NCI-H146 treated with DMSO at 0.1 percent for 48 hours (cell line): ENCODE results near the gene CDH22.

ENCODE experiments used
- DNase-seq: peaks from one replicate; lab custom pipeline; 2025; ENCODE audit not compliant: unreplicated experiment; lab: John Stamatoyannopoulos, UW

The CDH22 gene, protein sequence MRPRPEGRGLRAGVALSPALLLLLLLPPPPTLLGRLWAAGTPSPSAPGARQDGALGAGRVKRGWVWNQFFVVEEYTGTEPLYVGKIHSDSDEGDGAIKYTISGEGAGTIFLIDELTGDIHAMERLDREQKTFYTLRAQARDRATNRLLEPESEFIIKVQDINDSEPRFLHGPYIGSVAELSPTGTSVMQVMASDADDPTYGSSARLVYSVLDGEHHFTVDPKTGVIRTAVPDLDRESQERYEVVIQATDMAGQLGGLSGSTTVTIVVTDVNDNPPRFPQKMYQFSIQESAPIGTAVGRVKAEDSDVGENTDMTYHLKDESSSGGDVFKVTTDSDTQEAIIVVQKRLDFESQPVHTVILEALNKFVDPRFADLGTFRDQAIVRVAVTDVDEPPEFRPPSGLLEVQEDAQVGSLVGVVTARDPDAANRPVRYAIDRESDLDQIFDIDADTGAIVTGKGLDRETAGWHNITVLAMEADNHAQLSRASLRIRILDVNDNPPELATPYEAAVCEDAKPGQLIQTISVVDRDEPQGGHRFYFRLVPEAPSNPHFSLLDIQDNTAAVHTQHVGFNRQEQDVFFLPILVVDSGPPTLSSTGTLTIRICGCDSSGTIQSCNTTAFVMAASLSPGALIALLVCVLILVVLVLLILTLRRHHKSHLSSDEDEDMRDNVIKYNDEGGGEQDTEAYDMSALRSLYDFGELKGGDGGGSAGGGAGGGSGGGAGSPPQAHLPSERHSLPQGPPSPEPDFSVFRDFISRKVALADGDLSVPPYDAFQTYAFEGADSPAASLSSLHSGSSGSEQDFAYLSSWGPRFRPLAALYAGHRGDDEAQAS

DNA sequence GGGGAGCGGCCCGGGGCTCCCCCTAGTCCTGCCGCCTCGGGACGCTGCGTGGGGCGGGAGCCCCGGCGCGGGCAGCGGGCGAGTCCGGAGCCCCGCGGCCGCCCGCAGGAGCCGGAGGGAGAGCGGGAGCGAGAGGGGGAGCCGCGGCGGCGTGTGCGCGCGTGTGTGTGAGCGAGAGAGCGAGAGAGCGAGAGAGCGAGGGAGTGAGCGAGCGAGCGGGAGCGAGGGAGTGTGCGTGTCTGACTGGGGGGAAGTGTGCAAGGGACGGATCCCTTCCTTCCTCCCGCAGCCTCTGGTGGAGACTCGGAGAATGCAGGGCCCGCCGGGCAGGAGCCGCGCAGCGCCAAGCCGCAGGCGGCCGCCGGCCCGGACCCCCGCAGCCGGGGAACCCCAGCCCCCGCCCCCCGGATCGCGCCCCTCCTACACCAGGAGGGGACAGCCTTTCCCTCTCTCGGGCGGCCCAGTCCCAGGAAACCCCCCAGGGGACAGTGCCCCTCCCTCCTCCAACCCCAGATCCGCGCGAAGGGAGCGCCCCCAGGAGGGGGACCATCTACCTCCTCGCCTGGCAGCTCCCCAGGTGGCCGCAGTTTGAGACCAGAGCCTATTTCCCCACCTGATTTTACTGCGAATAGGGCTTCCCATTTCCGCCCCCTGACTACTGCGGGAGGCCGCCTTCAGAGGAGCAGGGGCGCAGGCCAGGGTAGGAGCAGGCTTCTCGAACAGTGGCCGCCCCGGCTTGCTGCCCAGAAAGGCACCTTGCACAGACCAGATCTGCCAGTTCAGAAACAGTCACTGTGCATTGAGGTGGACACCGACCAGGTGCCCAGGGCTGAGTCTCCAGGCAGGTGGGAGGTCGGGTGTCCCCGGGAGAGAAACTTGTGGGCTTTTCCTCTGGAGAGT, at the start of gene CDH22:
Gene CDH22, minus strand, starts transcription at position 241 of the 900 bp plus-strand sequence. CDS start 57,204 bp downstream, outside the sequence.
- peak; percentile 47 for DNase-seq

DNA sequence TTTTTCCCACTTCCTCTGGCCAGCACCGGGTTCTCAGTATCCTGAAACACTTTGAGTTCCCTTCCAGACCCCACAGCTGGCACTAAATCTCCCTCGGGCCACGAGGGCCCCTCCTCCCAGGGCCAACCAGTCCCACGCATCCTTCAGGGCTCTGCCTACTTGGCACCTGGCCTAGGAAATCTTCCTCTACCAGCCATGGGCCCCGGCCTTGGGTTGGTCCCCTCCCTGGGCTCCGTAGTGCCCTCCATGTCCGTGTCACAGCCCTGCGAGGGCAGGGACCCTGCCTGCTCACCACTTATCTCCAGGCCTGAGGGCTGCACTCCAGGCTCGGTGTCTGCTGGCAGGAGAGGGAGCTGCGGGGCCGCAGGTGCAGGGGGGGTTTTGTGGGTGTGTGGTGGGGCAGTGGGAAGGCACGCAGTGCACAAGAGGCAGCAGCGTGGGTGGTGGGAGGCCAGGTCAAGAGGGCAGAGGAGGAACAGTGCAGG, 48.8 kb upstream of the CDH22 start:
- no peak for DNase-seq

DNA sequence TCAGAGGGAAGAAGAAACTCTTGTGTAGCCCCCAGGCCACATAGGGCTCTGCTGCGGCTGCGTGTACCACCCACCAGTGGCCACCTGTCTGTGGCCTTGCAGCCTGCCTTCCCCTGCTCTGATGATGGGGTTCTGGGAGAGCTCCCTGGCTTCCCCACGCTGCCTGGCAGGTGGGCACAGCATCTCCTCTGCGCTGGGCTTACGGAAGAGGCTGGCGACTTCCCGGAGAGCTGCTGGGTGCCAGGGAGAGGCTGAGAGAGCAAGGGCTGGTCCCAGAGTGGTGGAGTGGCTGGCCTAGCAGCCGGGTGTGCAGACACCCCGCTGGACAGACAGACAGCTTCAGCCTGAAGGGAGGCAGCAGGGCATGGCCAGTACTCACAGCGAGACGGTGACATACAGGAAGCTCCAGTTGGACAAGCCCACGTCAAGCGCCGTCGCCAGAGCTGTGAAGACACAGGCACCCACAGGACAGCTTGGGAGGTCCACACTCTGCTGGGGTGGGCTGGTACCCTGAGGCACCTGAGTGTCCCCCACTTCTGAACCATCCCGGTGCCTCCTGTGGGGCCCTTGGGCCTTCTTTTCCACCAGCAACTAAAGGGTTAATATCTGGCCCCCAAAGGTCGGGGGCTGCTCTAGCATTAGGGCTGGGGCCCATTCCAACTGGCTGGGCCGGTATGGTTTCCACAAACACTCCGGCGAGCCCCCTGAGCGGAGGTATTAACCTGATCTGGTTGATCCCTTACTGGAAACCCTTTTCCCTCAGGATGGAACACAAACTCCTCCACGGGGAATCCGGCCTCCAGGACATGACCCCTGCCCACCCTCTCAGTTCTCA, 48.1 kb upstream of the CDH22 start:
- no peak for DNase-seq

DNA sequence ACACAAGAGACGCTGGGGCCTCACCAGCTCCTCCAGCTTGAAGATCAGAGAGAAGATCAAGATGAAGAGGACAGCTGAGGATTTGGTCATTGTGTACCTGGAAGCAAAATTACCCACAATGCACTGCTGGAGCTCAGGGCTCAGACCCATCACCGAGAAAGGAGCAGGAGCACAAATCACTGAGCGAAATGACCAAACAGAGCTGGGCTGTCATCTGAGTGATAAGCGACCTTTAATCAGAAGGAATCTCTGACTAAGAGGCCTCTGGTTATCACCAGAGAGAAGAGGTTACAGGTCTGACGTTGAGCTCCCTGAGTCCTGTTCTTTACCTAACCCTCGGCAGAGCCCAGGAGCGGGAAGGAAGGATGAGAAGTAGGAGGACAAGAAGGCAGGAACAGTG, 47.5 kb upstream of the CDH22 start:
- no peak for DNase-seq

DNA sequence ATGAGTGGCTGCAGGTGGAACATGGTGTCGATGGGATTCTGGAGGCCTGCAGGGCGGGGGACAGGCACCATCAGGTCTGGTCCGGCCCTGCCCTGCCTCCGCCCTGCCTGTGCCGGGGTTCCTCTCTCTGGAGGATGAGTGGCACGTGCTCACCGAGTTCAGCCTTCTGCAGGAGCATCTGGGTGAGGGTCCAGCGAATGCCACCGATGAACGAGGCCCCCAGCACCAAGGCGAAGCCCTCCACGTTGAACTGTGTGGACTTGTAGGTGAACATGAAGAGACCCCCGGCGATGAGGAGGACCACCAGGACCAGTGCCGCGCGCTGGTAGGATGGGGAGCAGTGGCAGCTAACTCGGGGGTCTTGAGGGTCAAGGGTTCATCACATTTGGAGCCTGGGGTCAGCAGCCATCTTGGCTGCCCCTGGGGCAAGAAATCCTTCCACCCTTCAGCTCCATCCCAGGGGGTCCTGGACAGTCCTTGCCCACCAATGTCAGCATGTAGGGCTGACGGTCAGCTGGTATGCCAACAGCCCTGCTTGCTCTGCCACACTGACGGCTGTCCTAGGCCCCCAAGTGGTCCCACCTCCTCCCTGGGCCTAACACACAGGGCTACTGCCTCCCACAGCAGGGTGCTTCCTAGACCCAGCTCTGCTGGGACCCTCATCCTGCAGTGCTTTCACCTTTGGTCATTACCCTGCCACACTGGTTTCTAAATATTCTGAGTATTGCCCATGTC, 46.8 kb upstream of the CDH22 start:
- no peak for DNase-seq

DNA sequence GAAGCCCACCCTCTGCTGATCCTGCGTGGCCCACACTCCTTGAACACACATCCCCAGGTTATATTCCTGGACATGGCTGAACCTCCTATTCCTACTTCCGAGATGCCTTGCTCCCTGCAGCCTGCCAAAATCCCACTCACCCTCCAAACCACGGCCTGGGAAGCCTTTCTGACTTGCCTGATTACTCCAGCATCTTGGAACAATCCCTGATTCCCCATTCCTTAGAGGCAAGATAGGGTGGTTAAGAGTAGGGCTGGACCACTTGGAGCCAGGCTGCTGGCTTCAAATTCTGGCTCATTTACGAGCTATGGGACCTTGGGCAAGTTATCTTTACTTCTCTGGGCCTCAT, 45.9 kb upstream of the CDH22 start:
- DNase-seq: no peak

DNA sequence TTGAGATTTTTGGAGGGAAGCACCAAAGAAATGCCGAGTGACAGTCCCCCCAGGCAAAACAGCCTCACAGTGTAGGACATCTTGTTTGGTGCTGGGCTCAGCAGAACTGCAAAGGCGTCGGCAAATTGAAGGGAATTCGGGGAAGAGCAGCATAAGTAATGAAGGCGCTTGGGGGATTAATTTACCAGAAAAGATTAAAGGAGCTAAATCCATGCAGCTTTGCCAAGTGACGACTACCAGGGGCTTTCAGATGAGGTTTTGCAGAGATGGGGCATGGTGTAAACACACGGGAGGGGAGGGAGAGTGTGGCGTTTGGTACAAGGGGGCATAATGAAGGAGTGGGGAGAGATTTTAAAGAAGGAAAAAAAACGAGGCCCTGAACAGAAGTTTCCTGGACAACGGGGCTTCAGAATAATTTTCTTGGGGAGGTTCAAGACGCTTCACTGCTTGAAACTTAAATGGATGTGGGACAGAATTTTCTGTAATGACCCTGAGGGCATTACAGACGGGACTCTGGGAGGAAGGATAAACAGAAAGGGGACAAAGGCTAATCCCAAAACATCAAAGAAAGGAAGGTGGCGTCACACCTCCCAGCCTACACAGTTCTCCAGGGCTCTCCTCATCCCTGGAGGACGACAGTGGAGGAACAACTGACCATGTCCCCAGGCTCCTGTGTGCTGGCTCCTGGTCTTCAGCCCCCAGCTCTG, 45.4 kb upstream of the CDH22 start:
- DNase-seq: no peak

DNA sequence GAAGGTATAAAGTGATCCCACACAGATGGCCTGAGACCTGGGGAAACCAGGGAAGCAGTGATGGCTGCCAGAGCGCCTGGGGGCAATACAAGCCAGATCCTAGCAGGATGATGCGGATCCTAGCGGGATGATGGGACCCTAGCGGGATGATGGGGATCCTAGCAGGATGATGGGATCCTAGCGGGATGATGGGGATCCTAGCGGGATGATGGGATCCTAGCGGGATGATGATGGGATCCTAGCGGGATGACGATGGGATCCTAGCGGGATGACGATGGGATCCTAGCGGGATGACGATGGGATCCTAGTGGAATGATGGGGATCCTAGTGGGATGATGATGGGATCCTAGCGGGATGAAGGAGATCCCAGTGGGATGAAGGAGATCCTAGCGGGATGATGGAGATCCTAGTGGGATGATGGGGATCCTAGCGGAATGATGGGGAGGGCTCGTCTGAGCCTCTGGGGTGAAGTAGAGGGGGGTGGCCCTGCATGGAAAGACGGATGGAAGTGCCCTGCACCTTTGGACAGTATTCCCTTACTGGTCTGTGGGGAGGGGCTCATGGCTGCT, 44.2 kb upstream of the CDH22 start:
- no peak for DNase-seq

DNA sequence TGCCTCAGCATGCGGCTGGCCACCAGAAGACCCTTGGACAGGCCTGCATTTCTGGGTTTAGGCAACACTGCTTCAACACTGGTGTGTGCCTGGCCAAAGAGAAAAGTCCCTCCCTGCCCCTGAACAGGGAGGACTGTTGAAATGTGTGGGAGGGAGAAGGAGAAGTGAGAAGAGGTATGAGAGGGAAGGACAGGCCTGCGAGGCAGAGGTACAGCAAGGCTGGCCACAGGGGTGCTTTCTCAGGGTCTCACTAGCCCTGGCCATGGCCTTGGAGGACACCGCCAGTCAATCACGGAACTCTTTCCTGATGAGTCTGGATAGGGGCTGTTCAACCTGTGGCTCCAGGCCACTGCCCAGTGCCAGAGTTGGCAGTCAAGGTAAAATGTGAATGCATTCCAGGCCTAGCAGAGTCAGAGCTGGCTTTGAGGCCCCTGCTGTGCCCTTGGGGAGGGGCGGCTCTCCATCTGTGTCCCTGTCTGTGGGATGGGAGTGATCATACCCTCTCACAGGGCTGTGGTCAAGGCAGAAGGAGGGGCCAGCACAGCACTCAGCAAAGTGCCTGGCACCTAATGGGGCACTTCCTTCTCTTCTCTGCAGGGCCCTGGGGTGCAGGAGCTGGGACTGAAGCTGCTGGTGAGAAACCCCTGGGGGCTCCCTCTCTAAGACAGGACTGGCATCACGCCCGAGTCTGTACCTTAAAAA, 43.2 kb upstream of the CDH22 start:
- no peak for DNase-seq

DNA sequence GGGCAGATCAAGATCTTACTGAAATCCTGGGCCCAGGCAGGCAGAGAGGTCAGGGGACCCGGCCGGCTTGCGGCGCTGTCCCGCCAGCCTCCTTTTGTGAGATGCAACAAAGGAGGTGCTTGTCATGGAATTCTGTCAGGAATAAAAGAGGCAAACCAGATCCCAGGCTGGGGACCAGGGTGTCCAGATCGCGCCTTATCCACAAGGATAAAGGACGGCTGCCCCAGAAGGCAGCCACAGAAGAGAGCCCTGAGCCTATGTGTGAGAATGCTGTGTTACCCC, 42.6 kb upstream of the CDH22 start:
- DNase-seq: no peak

DNA sequence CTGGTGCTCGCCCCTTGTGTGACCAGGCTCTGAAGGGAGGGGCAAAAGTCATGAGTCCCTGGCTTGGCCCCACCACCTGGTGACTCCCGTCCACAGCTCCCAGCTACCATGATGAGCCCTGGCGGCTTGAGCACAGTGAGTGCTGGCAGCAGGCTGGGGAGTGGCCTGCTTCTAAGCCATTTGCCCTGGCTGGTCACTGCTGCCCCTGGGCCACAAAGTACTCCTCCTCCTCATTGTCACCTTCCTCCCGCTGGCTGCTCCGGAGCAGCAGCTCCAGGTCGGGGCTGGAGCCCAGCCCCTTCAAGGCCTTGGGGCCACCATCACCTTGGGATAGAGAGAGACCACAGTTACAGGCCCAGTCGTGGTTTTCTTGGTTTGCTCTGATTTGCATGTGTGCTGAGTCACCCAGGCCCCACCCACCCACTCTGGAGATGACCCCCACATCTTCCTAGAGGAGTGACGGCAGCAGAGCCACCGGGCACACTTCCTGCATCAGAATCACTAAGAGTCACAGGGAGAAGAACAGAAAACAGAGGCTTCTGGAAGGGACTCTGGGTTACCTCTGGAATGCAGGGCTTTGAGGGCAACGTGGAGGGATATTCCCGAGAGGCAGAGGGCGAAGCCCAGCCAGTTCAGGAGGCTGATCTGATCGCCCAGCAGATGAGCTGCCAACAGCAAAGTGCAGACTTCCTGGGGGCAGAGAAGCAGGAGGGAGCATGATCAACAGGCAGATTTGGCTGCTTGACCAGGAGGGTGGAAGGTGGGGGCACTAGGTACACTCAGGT, 42.1 kb upstream of the CDH22 start:
- DNase-seq: no peak

DNA sequence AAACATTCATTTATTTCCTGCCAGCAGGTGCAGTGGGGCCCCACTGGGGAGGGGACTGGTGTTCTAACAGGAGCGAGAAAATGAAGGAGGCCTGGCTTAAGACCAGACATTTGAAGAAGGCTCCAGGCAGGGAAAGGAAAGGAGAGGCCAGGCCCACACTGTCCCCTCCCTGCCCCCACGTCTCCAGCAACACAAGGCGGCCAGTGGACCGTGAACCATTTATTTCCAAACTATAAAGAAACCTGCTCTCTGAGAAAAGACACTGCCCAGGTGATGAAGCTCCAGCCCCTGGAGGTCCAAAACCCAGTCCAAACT, 41.4 kb upstream of the CDH22 start:
- DNase-seq: peak; percentile 12

DNA sequence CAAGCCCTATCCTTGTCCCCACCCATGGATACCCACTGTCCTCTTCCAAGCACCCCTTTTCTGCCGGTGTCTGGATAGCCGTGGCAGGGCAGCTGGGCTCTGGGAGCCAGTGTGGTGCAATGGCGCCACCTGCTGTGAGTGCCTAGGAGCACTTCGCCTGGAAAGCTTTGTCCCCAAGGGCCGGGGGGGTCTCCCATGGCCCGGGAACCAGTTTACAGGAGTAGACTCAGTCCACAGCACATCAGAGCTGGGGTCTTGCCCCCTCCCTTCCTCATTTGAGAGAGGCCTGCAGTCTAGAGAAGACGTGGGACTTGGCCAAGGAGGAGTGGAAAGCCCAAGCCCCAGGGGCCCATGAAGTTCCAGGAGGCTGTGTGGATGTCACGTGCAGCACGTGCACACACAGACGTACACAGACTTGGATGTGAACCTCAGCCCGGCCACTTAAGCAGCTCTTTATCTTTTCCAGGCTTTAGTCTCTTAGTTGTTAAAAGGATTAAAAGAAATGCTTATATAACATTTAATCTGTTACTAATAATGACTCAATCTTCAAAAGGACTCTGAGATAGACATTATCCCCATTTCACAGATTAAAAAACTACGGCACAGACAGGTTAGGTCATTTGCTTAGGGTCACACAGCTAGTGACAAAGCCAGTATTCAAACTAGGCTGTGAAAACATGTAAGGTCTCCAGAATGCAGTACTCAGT, 40.9 kb upstream of the CDH22 start:
- peak; percentile 21 for DNase-seq

DNA sequence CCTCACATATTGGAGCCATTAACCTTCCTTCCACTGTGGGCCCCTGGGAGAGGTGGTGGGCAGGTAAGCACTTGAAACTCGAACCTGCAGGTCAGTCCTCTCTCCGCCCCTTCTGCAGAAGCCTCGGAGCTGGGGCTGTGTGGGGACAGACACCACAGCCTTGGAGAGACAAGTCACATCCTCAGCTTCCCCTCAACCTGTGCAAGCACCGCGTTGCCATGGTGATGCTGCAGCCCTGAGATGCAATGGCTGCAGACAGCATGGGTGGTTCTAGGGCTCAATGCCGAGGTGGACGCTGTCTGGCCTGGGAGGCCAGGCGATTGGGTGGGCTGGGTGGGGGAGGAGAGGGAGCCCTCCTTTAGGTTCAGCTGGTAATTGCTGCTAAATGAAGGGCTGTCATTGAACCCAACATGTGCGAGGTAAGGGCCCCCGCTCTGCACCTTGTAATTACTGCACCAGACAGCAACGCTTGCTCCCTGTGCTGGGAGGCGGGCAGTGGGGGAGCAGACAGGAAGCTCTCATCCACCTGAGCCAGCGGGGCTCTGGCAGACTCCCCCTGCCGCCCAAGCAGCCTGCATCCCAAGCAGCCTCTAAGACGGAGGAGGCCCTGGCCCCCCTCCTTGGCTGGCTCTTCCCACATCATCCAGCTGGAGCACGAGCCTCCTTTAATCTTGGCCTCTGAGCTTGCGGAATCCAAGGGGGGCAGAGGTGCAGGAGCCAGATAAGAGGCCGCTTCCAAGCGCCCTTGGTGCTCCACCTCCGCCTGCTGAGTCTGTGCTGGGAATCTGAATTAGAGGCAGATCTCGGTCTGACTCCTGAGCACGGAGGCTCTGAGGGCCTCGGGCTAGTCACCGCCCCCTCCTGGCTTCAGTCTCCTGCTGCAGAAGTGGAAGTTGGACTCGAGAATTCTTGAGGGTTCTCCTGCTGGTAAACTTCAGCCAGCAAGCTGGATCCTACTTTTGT, 39.8 kb upstream of the CDH22 start:
- no peak for DNase-seq

DNA sequence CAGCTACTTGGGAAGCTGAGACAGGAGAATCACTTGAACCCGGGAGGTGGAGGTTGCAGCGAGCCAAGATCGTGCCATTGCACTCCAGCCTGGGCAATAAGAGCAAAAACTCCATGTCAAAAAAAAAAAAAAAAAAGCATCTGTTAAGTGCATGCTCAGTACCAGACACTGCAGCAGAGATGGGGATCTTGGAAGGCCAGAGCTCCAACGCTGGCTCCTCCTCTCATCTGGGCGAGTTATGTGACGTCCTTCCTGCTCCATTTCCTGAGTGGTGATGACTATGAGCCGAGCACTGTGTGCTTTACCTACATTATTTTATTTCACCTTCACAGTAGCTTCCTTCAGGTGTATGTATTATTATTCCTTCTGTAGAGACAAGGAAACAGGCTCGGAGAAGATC, 38.5 kb upstream of the CDH22 start:
- DNase-seq: no peak
